GM19467 (cell line): Measurements from ENCODE around the gene HSPA1L.
"Not testable (repeated sequence)": the region's sequence is repeated elsewhere in the genome, so short reads cannot be mapped to it uniquely, and the experiment has no call there.

Source experiments
- ATAC-seq: cut with Tn5 transposase; IDR thresholded peaks from one replicate; pipeline ENCODE4 v1.9.1; 2021; ENCODE audit warnings: mild to moderate bottlenecking, moderate library complexity; ENCODE audit not compliant: unreplicated experiment

HSPA1L gene

GRCh38 chr6:31837369-31838113 is 22.5 kb upstream of the HSPA1L start:
- no peak for ATAC-seq

GRCh38 chr6:31836474-31837368 is 21.6 kb upstream of the HSPA1L start:
- ATAC-seq = no peak

GRCh38 chr6:31836047-31836473 is 21.0 kb upstream of the HSPA1L start:
- ATAC-seq = no peak

- ATAC-seq = peak; percentile 41
Measured at GRCh38 chr6:31834367-31835250, 19.5 kb upstream of the HSPA1L start.

GRCh38 chr6:31831350-31832215 is 16.5 kb upstream of the HSPA1L start:
- no peak for ATAC-seq

GRCh38 chr6:31830886-31831335 is 15.8 kb upstream of the HSPA1L start:
- ATAC-seq = no peak

- ATAC-seq = no peak
Measured at GRCh38 chr6:31829633-31830283, 14.7 kb upstream of the HSPA1L start.

- ATAC-seq = peak; percentile 51
Measured at GRCh38 chr6:31827286-31828079, 12.4 kb upstream of the HSPA1L start, which contains the start of gene HSPA1B. HSPA1B (plus strand) TSS chr6:31827738; CDS start chr6:31827951, 213 bp downstream.

GRCh38 chr6:31826793-31827285 is 11.8 kb upstream of the HSPA1L start:
- ATAC-seq = peak; percentile 16

GRCh38 chr6:31825553-31825952 is 10.5 kb upstream of the HSPA1L start:
- no peak for ATAC-seq

GRCh38 chr6:31823592-31824196 is 8.6 kb upstream of the HSPA1L start:
- not testable (repeated sequence) for ATAC-seq

GRCh38 chr6:31822036-31822821 is 7.1 kb upstream of the HSPA1L start:
- ATAC-seq = no peak

GRCh38 chr6:31821301-31822035 is 6.4 kb upstream of the HSPA1L start:
- no peak for ATAC-seq

- ATAC-seq = not testable (repeated sequence)
Measured at GRCh38 chr6:31820399-31820798, 5.3 kb upstream of the HSPA1L start.

GRCh38 chr6:31819871-31820299 is 4.8 kb upstream of the HSPA1L start:
- no peak for ATAC-seq

GRCh38 chr6:31817929-31818511 is 2.9 kb upstream of the HSPA1L start:
- ATAC-seq = not testable (repeated sequence)
